Lung (tissue), 12 donors: Measurements from ENCODE around the gene NFATC1. TPM values are rescaled to one million over a fixed set of nuclear protein-coding genes. Genes with fewer than 3 reads are reported as not detected.

Source experiments
- ATAC-seq: fragments of 200-7000 bp; cut with Tn5 transposase; one replicate; pipeline ENCODE4 v1.9.1; 2020; ENCODE audit warnings: moderate number of reproducible peaks; ENCODE audit not compliant: insufficient read depth, low FRiP score
- DNase-seq, 3 donors: peaks; one replicate each; pipeline ENCODE4 v3.0.0-alpha.2; 2013 to 2017
- H3K27ac ChIP-seq, 2 donors: one replicate each; pipeline ENCODE4 v1.5.1; 2013; ENCODE audit warnings: mild to moderate bottlenecking in 2 of 2, moderate library complexity in 2 of 2, control low read depth in 1 of 2, inconsistent platforms in 1 of 2, low read depth in 1 of 2, low read length in 1 of 2
- H3K27me3 ChIP-seq, 3 donors: one replicate each; pipeline ENCODE4 v1.5.1; 2013; ENCODE audit warnings: low read length in 2 of 3; ENCODE audit not compliant: control insufficient read depth in 3 of 3, insufficient read depth in 3 of 3
- H3K36me3 ChIP-seq, 4 donors: one replicate each; pipeline ENCODE4 v1.5.1; 2013; ENCODE audit warnings: low read length in 4 of 4, mild to moderate bottlenecking in 1 of 4, moderate library complexity in 1 of 4; ENCODE audit not compliant: control insufficient read depth in 4 of 4, insufficient read depth in 4 of 4
- H3K4me1 ChIP-seq, 5 donors: one replicate each; pipeline ENCODE4 v1.5.1; 2013; ENCODE audit warnings: low read length in 5 of 5, mild to moderate bottlenecking in 2 of 5, moderate library complexity in 1 of 5; ENCODE audit not compliant: control insufficient read depth in 5 of 5, insufficient read depth in 5 of 5
- H3K4me3 ChIP-seq: one replicate; pipeline ENCODE4 v1.5.1; 2013; ENCODE audit warnings: mild to moderate bottlenecking, control low read depth, moderate library complexity
- H3K9ac ChIP-seq, 2 donors: one replicate each; pipeline ENCODE4 v1.5.1; 2013; ENCODE audit warnings: low read length in 2 of 2, control low read depth in 1 of 2; ENCODE audit not compliant: insufficient read depth in 1 of 2
- H3K9me3 ChIP-seq, 4 donors: one replicate each; pipeline ENCODE4 v1.5.1; 2013; ENCODE audit warnings: low read length in 3 of 4, mild to moderate bottlenecking in 1 of 4, moderate library complexity in 1 of 4; ENCODE audit not compliant: control insufficient read depth in 4 of 4, insufficient read depth in 3 of 4
- CTCF ChIP-seq: IDR thresholded peaks from 2 replicates; pipeline ENCODE4 v1.5.1; 2012; ENCODE audit warnings: mild to moderate bottlenecking; ENCODE audit errors: control extremely low read depth, extremely low read depth
- WGBS, 2 donors: extraction: QIAGEN DNeasy Blood & Tissue Kit; methylation state at CpG; one replicate each; pipeline ENCODE4 v1.1.7; 2013; 5-methylcytosine and 5-hydroxymethylcytosine counted together
- polyA plus RNA-seq, 2 donors: library from polyadenylated mRNA; stranded (reverse); fragments of 200-250 nt; gene quantifications; one replicate each; pipeline ENCODE4 v1.2.1, GENCODE V29; 2013
- total RNA-seq, 2 donors: library from RNA; depleted of rRNA in 1 of 2; stranded (reverse); fragments of >200 nt in 1 of 2; gene quantifications; one replicate each; pipeline ENCODE4 v1.2.1, GENCODE V29; 2014 to 2021
- donor health status: control.
- donor health status: control.
- donor health status: Bipolar disorder and iron deficiency.
- donor health status: healthy.
- donor health status: DM: yes; HTN: yes; CAD: no.

Gene NFATC1
- total and polyA plus RNA-seq, 4 donors = 8.6 to 25.5 (median 12.9) TPM

- DNase-seq (no peak), ATAC-seq (no peak)
- Histone ChIP-seq H3K9me3 (peaks cover 0 to 4% (median 2%) of the 10 kb centered on the region in 4 donors), H3K27me3 (no peaks in the 10 kb centered on the region), H3K27ac (no peak overlapping the region), H3K9ac (no peak overlapping the region), H3K36me3 (peaks cover 0 to 17% (median 0%) of the 10 kb centered on the region in 4 donors), H3K4me3 (no peak overlapping the region), H3K4me1 (peaks cover 0 to 13% (median 0%) of the 10 kb centered on the region in 5 donors)
- WGBS, 2 donors = 94 to 96% methylated on average over 53 to 54 of the region's 54 CpGs
- no peak for TF ChIP-seq CTCF
Measured at GRCh38 chr18:79476031-79476917, 80.5 kb downstream of the NFATC1 start.

- Histone ChIP-seq H3K9me3 (peaks cover 0 to 4% (median 2%) of the 10 kb centered on the region in 4 donors), H3K9ac (no peak overlapping the region), H3K27ac (no peak overlapping the region), H3K27me3 (no peaks in the 10 kb centered on the region), H3K4me3 (no peak overlapping the region), H3K36me3 (peaks cover 0 to 14% (median 0%) of the 10 kb centered on the region in 4 donors), H3K4me1 (peaks cover 0 to 7% (median 0%) of the 10 kb centered on the region in 5 donors)
- DNase-seq = peak in 1 of 3 donors; percentile 7
- WGBS, 2 donors = 86 to 93% methylated on average over 13 of the region's 13 CpGs
- TF ChIP-seq CTCF = no peak
- no peak for ATAC-seq
Measured at GRCh38 chr18:79476918-79477571, 81.3 kb downstream of the NFATC1 start.

GRCh38 chr18:79477711-79478483 lies 82.2 kb downstream of the NFATC1 start:
- 88 to 92% methylated on average over 22 of the region's 22 CpGs for WGBS, 2 donors
- H3K9me3 ChIP-seq = peaks cover 0 to 4% (median 2%) of the 10 kb centered on the region in 4 donors
- H3K4me1 ChIP-seq = peaks cover 0 to 7% (median 0%) of the 10 kb centered on the region in 5 donors
- peaks cover 0 to 12% (median 0%) of the 10 kb centered on the region in 4 donors for H3K36me3 ChIP-seq
- H3K27me3 ChIP-seq = no peaks in the 10 kb centered on the region
- DNase-seq (peak in 1 of 3 donors; percentile 9), ATAC-seq (no peak)
- no peak overlapping the region for H3K27ac ChIP-seq
- no peak overlapping the region for H3K4me3 ChIP-seq
- no peak overlapping the region for H3K9ac ChIP-seq
- TF ChIP-seq CTCF = no peak
